Immature natural killer cell (primary cell): ENCODE data around the gene UPK3A. TPM values are rescaled to one million over a fixed set of nuclear protein-coding genes. Genes with fewer than 3 reads are reported as not detected.
"Not testable (repeated sequence)": the region's sequence is repeated elsewhere in the genome, so short reads cannot be mapped to it uniquely, and the experiment has no call there.

Experiments used
- DNase-seq, 3 donors: peaks; one replicate each; pipeline ENCODE4 v3.0.0; 2022; ENCODE audit warnings: mixed read lengths in 1 of 3
- H3K27ac Mint-ChIP-seq, 6 donors: one replicate each; pipeline ENCODE4 v1.8.0; 2020; ENCODE audit warnings: mixed read lengths in 6 of 6, mild to moderate bottlenecking in 5 of 6, inconsistent platforms in 4 of 6, moderate library complexity in 3 of 6
- H3K27me3 Mint-ChIP-seq, 3 donors: one replicate each; pipeline ENCODE4 v1.8.0; 2020 to 2021; ENCODE audit warnings: low read depth in 3 of 3, mild to moderate bottlenecking in 3 of 3, mixed read lengths in 3 of 3, moderate library complexity in 3 of 3, inconsistent platforms in 1 of 3
- H3K36me3 Mint-ChIP-seq, 3 donors: one replicate each; pipeline ENCODE4 v1.8.0; 2020; ENCODE audit warnings: mixed read lengths in 3 of 3, inconsistent platforms in 2 of 3, mild to moderate bottlenecking in 2 of 3
- H3K4me1 Mint-ChIP-seq, 2 donors: one replicate each; pipeline ENCODE4 v1.8.0; 2020; ENCODE audit warnings: inconsistent platforms in 2 of 2, mild to moderate bottlenecking in 2 of 2, mixed read lengths in 2 of 2, moderate library complexity in 1 of 2
- H3K4me3 Mint-ChIP-seq, 5 donors: one replicate each; pipeline ENCODE4 v1.8.0; 2020; ENCODE audit warnings: mild to moderate bottlenecking in 5 of 5, mixed read lengths in 5 of 5, inconsistent platforms in 3 of 5, moderate library complexity in 3 of 5
- H3K9me3 Mint-ChIP-seq, 6 donors: one replicate each; pipeline ENCODE4 v1.8.0; 2020; ENCODE audit warnings: mild to moderate bottlenecking in 6 of 6, mixed read lengths in 6 of 6, inconsistent platforms in 4 of 6, moderate library complexity in 3 of 6
- polyA plus RNA-seq, 3 donors: library from polyadenylated mRNA; unstranded; fragments of 300-500 nt; fragmentation: Illumina TruSeq; gene quantifications; one replicate each; pipeline ENCODE4 v1.2.3, GENCODE V29; 2021

Gene UPK3A
- polyA plus RNA-seq, 3 donors from 2014 or later = 2.7 to 6.4 TPM; not detected in 1

DNA sequence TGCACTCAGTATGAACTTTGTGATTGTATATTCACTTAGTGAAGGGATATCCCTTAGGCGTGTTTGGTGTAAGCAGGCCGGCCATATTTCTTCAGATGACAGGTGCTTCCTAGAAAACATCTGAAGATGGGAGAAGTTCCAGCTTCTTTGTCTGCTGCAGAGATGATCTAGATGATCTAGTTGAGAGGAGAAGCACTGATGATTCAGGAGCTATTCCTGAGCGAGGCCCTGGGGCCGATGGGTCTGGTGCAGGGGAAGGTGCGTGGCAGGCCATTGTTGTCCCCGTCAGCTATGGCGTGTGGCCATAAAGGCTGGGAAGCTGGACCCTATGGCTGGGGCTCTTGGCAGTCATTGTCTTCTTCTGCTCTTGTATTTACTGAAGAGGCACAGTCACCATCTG lies 38.9 kb downstream of the UPK3A start:
- Mint-ChIP-seq H3K36me3 (peaks cover 7 to 31% (median 22%) of the 10 kb centered on the region in 3 donors), H3K9me3 (no peaks in the 10 kb centered on the region), H3K4me3 (no peak overlapping the region), H3K4me1 (peaks cover 15 to 17% of the 10 kb centered on the region in 2 donors), H3K27me3 (peaks cover 6 to 10% (median 7%) of the 10 kb centered on the region in 3 donors), H3K27ac (peak overlapping the region in 1 of 6 donors; percentile 40)
- DNase-seq = no peak

DNA sequence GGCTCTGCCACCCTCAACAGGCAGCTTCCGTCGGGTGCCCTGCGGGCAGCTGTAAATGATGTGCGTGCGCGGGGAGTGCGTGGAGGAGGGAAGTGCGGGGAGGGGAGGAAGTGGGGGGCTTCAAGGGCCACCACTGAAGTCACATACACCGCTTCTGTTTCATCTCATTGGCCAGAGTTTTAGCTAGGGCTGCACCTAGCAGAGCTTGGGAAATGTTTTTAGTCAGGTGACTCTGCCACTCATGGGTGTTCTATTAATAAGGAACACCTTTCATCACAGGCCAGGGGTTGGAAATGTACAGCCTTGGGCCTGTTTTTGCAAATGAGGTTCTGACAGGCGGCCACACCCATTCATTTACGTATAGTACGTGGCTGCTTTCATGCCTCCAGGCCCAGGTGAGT lies 39.6 kb downstream of the UPK3A start:
- peaks cover 7 to 31% (median 22%) of the 10 kb centered on the region in 3 donors for H3K36me3 Mint-ChIP-seq
- H3K4me3 Mint-ChIP-seq = no peak overlapping the region
- peaks cover 2 to 4% (median 4%) of the 10 kb centered on the region in 3 donors for H3K27me3 Mint-ChIP-seq
- peak overlapping the region in 1 of 6 donors; percentile 12 for H3K27ac Mint-ChIP-seq
- no peak for DNase-seq
- peaks cover 9 to 10% of the 10 kb centered on the region in 2 donors for H3K4me1 Mint-ChIP-seq
- H3K9me3 Mint-ChIP-seq = no peaks in the 10 kb centered on the region

DNA sequence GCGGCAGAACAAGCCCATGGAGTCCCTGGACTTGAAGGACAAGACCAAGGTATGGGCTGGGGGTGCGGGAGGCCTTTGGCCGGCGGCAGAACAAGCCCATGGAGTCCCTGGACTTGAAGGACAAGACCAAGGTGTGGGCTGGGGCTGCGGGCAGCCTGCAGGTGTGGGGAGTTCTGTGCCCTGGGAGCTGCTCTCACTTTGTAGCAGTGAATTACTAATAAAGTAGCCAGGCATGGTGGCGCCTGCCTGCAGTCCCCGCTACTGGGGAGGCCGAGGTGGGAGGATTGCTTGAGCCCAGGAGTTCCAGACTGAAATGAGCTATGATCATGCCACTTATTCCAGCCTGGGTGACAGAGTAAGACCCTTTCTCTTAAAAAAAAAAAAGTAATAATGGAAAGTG lies 43.5 kb downstream of the UPK3A start:
- H3K36me3 Mint-ChIP-seq = peaks cover 17 to 36% (median 33%) of the 10 kb centered on the region in 3 donors
- not testable (repeated sequence) for H3K4me1 Mint-ChIP-seq, H3K27ac Mint-ChIP-seq, H3K27me3 Mint-ChIP-seq, DNase-seq, H3K9me3 Mint-ChIP-seq, H3K4me3 Mint-ChIP-seq

DNA sequence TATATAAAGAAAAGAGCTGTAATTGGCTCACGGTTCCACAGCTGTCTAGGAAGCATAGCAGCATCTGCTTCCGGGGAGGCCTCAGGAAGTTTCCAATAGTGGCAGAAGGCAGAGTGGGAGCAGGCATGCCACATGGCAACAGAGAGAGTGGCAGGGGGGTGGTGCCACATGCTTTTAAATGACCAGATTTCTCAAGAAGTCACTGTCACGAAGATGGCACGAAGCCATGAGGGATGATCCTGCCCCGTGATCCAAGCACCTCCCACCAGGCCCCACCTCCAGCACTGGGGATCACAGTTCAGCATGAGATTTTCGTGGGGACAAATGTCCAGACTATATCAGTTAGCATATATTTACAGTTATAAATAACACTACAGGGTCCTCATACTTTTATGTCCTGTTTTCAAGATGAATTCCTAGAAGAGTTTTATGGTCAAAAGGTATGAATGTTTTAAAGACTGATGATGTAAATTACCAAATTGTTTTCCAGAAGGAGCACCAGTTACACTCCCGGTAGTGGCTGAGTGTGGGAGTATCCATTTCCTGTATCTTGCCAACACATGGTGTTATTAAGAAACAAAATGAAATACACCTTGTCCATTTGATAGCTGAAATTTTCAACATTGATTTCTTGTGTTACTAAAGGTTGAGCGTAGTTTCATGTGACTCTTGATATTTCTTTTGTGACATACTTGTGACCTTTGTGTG lies 44.2 kb downstream of the UPK3A start:
- peaks cover 12 to 30% (median 28%) of the 10 kb centered on the region in 3 donors for H3K36me3 Mint-ChIP-seq
- H3K4me3 Mint-ChIP-seq = no peak overlapping the region
- no peak for DNase-seq
- H3K9me3 Mint-ChIP-seq = no peaks in the 10 kb centered on the region
- peak overlapping the region in 1 of 6 donors; percentile 5 for H3K27ac Mint-ChIP-seq
- peaks cover 2 to 4% (median 2%) of the 10 kb centered on the region in 3 donors for H3K27me3 Mint-ChIP-seq
- peaks cover 3% of the 10 kb centered on the region in 2 donors for H3K4me1 Mint-ChIP-seq

DNA sequence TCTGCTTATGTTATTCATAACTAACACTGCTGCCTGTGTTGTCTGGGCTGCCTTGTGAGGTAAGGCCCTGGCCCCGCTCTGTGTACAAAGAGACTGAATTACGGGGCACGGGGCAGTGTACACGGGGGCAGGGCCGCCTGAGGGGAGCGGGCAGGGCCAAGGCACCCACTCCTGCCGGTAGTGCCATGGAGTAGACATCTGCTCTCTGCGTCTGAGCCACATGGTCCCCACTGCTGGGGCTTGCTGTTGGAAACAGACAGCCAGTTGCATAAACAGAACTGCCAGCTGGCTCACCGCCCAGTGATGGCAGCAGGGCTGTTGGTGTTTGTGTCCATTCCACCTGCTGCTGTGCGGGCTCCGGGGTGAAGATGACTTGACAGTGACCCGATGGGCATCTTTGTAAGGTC lies 44.8 kb downstream of the UPK3A start:
- H3K27ac Mint-ChIP-seq = no peak overlapping the region
- no peak for DNase-seq

DNA sequence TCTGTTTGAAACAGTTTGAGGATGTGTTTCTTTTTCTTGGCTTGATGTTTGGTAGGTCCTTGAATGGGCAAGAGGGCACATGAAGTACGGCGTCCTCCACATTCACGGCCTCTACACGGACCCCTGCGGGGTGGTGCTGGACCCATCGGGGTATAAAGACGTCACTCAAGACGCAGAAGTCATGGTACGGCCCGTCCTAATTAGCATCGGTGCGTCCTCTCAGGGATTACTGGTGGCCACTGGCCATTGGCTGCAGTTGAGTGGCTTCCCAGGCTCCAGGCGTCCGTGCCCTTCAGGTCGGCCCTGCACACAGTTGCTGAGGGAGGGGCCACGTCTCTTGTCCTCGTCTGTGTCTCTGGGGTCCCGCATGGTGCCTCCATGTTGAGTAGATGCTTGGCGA lies 45.8 kb downstream of the UPK3A start:
- DNase-seq = no peak
- Mint-ChIP-seq H3K27me3 (peaks cover 2 to 4% (median 2%) of the 10 kb centered on the region in 3 donors), H3K4me3 (no peak overlapping the region), H3K36me3 (peaks cover 14 to 31% (median 28%) of the 10 kb centered on the region in 3 donors), H3K27ac (no peak overlapping the region), H3K4me1 (peaks cover 11 to 14% of the 10 kb centered on the region in 2 donors), H3K9me3 (no peaks in the 10 kb centered on the region)

More for the DNA sequence above, 44.8 kb downstream of the UPK3A start:
- peaks cover 10 to 32% (median 31%) of the 10 kb centered on the region in 3 donors for H3K36me3 Mint-ChIP-seq
- H3K4me1 Mint-ChIP-seq = peaks cover 9% of the 10 kb centered on the region in 2 donors
- no peaks in the 10 kb centered on the region for H3K9me3 Mint-ChIP-seq
- peaks cover 2 to 4% (median 4%) of the 10 kb centered on the region in 3 donors for H3K27me3 Mint-ChIP-seq
- no peak overlapping the region for H3K4me3 Mint-ChIP-seq

DNA sequence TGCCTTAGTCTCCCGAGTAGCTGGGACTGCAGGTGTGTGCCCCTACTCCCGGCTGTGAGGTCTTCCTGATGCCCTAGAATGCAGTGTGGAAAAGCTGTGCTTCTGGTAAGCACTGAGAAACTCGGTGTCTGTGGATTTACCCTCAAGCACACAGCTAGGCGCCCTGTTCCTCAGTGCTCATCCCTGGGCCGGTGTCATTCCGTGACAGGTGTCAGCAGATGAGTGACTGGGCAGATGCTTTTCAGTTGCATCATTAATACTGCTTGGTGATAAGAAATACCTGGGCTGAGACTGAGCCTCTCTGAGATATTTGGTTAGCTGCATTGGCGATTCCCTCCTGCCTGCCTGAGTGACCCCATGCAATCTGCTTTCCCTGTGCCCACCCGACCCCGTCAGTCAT lies 46.7 kb downstream of the UPK3A start:
- Mint-ChIP-seq H3K4me3 (no peak overlapping the region), H3K27me3 (peaks cover 0 to 3% (median 0%) of the 10 kb centered on the region in 3 donors), H3K36me3 (peaks cover 14 to 37% (median 29%) of the 10 kb centered on the region in 3 donors), H3K9me3 (no peaks in the 10 kb centered on the region), H3K27ac (no peak overlapping the region), H3K4me1 (peaks cover 11 to 14% of the 10 kb centered on the region in 2 donors)
- no peak for DNase-seq

DNA sequence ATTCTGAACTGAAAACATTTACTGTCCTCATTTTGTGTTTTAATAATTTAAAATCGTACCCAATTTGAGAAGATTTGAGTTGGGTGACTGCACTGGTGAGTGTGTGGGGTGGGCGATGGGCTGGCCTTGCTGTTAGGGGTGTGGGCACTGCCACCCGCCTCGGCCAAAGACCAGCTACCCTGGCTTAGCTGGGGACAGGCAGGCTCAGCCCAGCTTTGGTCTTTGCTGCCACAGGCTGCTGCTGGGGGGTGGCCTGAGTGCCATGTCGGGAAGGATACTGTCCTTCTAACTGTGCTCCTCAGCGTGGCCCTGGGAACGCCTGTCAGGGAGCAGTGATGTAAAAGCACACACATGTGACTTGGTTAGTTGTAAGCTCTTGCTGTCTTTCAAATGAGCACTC lies 47.3 kb downstream of the UPK3A start:
- Mint-ChIP-seq H3K9me3 (no peaks in the 10 kb centered on the region), H3K36me3 (peaks cover 15 to 42% (median 33%) of the 10 kb centered on the region in 3 donors), H3K4me1 (peaks cover 11 to 14% of the 10 kb centered on the region in 2 donors)

DNA sequence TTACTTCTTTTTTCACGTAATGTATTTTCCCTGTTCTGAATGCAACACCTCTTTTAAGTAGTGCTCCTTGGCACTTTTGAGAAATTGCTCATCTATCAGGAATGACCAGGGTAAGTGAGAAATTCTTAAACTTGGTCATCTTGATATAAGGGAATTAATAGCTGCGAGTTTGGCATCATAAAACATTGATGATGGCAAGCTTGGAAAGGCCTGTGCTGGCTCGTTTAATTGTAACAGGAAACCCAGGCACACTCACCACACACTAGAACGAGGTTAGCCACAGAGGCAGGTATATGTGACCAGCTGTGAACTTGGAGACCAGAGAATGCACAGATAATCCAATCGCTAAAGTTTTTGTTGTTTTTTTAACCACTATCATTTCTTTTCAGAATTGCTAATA lies 49.3 kb downstream of the UPK3A start:
- peaks cover 0 to 3% (median 0%) of the 10 kb centered on the region in 3 donors for H3K27me3 Mint-ChIP-seq
- peak overlapping the region in 1 of 5 donors; percentile 27 for H3K4me3 Mint-ChIP-seq

More for the DNA sequence above, 47.3 kb downstream of the UPK3A start:
- Mint-ChIP-seq H3K4me3 (no peak overlapping the region), H3K27ac (no peak overlapping the region), H3K27me3 (peaks cover 0 to 3% (median 0%) of the 10 kb centered on the region in 3 donors)
- no peak for DNase-seq

DNA sequence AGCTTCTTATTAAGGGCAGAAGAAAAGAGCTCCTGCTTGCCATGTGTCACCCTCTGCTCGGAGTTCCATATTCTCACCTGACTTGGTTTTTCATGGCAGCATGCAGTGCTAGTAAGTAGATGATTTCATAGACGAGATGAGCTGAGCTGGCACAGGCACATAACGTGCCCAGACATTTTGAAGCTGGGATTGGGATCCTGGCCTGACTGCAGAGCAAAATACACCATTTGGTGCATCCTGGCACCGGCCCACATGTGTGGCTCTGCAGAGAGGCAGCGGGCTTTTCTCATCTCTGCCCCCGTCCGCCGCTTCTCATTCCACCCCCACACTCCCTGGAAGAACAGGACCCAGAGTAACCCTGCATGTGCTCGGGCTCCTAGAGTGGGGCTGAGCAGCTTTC lies 49.8 kb downstream of the UPK3A start:
- no peaks in the 10 kb centered on the region for H3K9me3 Mint-ChIP-seq
- H3K4me3 Mint-ChIP-seq = no peak overlapping the region
- H3K4me1 Mint-ChIP-seq = peaks cover 11 to 14% of the 10 kb centered on the region in 2 donors
- DNase-seq = no peak
- H3K27ac Mint-ChIP-seq = peak overlapping the region in 1 of 6 donors; percentile 53
- H3K36me3 Mint-ChIP-seq = peaks cover 24 to 51% (median 44%) of the 10 kb centered on the region in 3 donors
- peaks cover 0 to 3% (median 0%) of the 10 kb centered on the region in 3 donors for H3K27me3 Mint-ChIP-seq

More for the DNA sequence above, 49.3 kb downstream of the UPK3A start:
- DNase-seq = peak; percentile 14 to 28 (median 21)
- peak overlapping the region in 3 of 6 donors; percentile 33 to 80 (median 53) for H3K27ac Mint-ChIP-seq
- H3K9me3 Mint-ChIP-seq = no peaks in the 10 kb centered on the region
- peaks cover 11 to 14% of the 10 kb centered on the region in 2 donors for H3K4me1 Mint-ChIP-seq
- peaks cover 23 to 51% (median 41%) of the 10 kb centered on the region in 3 donors for H3K36me3 Mint-ChIP-seq

DNA sequence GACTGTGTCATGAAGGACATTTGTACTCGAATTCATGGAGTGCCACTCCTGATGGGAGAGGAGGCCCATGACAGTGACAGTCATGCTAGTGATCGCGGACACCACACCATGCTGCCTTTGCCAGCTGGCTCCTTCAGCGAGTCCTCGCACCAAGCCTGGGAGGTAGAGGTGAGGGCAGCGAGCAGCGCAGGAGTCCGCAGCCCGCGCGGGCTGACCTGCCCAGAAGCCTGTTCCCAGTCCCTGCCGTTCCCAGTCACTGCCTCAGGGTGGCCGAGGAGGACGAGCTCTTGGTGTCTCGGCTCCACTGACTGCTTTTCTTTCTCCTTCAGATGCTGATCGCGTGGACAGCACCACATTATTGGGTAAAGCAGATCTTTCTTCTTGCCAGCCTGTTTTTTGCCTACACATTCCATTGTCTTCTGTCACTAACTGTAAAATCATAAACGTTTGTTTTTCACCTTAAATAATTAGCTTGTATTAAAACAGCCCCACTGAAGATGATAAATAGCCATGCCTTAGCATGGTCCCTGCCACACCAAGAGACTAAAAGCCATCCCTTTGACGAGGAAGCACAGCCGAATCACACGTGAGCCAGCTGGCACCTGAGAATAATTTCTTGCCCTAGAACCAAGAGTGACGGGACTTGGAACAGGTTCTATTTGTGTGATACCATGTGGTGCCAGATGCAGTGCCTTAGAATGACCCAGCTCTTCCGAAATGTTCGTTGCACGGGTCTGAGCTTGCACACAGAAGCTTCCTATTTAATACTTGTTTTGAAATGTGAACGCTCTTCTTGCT lies 50.5 kb downstream of the UPK3A start:
- H3K27me3 Mint-ChIP-seq = peaks cover 0 to 3% (median 2%) of the 10 kb centered on the region in 3 donors
- DNase-seq = no peak
- peaks cover 31 to 58% (median 48%) of the 10 kb centered on the region in 3 donors for H3K36me3 Mint-ChIP-seq
- peak overlapping the region in 1 of 6 donors; percentile 11 for H3K27ac Mint-ChIP-seq
- H3K9me3 Mint-ChIP-seq = no peaks in the 10 kb centered on the region
- H3K4me1 Mint-ChIP-seq = peaks cover 11 to 14% of the 10 kb centered on the region in 2 donors
- no peak overlapping the region for H3K4me3 Mint-ChIP-seq

DNA sequence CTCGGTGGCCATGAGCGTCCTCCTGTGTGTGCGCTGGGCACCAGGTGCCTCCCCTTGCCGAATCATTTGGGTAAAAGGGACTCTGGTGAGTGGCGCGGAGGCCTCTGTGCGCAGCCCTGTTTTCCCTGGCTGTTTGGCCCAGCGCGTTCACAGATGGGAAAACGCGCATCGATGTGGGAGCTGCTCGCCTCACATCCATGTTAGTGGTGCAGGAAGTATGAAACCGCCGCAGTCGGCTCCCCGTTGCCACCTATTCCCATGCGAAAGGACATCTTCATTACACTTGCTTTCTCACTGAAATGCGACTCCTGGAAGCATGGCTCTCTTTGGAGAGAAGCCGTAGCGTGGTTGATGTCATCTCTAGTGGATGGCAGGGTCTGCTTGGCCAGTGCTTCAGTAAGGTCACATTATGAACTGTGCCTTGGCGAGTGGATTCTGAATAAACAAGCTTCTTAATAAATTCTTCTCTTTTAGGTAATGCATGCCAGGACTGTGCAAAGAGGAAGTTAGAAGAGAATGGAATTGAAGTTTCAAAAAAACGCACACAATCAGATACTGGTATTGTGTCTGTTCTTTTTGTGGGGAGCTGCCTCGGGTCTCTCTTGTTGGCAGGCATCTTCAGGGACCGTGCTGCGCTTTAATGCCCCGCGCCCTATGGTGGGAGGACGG lies 51.2 kb downstream of the UPK3A start:
- Mint-ChIP-seq H3K4me1 (peaks cover 11 to 14% of the 10 kb centered on the region in 2 donors), H3K27me3 (peaks cover 0 to 5% (median 3%) of the 10 kb centered on the region in 3 donors), H3K9me3 (no peaks in the 10 kb centered on the region), H3K4me3 (no peak overlapping the region), H3K36me3 (peaks cover 32 to 58% (median 52%) of the 10 kb centered on the region in 3 donors), H3K27ac (no peak overlapping the region)
- DNase-seq = no peak

DNA sequence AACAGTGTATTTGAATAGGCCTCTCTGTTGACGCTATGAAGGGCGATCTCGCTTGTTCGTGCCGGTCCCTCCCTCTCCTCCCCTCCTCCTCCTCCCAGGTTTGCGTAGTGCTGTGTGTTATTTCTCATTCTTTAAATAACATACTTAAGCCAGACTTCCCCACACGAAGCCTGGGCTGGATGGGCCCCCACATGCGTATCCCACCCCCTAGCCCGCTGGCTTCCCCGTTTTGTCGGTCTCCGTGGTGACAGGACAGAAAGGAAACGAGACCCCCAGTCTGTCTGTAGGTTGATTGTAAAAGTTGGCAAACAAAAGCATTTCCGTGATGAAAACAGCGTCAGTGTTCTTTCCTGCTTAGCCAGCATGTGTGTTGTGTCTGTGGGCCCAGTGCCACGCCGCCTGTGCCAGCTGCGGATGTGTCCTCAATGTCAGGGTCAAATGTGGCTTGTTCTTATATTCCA lies 52.3 kb downstream of the UPK3A start:
- peaks cover 0 to 5% (median 3%) of the 10 kb centered on the region in 3 donors for H3K27me3 Mint-ChIP-seq
- peaks cover 11 to 14% of the 10 kb centered on the region in 2 donors for H3K4me1 Mint-ChIP-seq
- no peak for DNase-seq
- no peaks in the 10 kb centered on the region for H3K9me3 Mint-ChIP-seq
- peak overlapping the region in 1 of 6 donors; percentile 71 for H3K27ac Mint-ChIP-seq
- H3K4me3 Mint-ChIP-seq = no peak overlapping the region
- peaks cover 32 to 57% (median 49%) of the 10 kb centered on the region in 3 donors for H3K36me3 Mint-ChIP-seq
